ENCODE measurements around the gene SOS1.

The SOS1 gene

DNA sequence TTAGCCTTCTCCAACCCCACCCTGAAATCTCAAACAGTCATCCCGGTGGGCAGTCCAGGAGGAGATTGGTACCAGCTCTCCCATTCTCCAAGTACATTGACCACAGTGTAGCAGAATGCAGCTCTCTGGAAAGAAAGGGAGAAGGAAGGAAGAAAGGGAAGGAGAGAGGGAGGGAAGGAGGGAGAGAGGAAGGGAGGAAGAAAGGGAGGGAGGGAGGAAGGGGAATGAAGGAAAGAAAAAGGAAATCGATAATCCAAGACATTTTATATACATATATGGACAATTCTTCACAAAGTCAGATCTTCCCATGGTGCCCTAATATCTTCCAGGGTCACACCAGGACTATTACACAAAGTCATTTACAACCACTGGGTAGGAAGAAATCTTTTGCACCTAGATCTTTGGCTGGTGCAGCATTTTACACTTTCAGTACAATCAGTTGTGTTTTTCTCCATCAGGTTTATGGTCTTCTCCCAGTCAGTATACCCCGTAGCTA, 172.4 kb downstream of the SOS1 start:
- no peak for DNase-seq (ENCODE audit: low read depth)
- TF ChIP-seq, protein P1, sequence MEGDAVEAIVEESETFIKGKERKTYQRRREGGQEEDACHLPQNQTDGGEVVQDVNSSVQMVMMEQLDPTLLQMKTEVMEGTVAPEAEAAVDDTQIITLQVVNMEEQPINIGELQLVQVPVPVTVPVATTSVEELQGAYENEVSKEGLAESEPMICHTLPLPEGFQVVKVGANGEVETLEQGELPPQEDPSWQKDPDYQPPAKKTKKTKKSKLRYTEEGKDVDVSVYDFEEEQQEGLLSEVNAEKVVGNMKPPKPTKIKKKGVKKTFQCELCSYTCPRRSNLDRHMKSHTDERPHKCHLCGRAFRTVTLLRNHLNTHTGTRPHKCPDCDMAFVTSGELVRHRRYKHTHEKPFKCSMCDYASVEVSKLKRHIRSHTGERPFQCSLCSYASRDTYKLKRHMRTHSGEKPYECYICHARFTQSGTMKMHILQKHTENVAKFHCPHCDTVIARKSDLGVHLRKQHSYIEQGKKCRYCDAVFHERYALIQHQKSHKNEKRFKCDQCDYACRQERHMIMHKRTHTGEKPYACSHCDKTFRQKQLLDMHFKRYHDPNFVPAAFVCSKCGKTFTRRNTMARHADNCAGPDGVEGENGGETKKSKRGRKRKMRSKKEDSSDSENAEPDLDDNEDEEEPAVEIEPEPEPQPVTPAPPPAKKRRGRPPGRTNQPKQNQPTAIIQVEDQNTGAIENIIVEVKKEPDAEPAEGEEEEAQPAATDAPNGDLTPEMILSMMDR (IDR thresholded peaks at IDR 0.05; ENCODE audit: control insufficient read depth, insufficient read depth, low read depth, low read length, missing control alignments), result no peak
- no peak overlapping the region for H3K4me3 ChIP-seq (ENCODE audit: control insufficient read depth, low read depth, low read length)

DNA sequence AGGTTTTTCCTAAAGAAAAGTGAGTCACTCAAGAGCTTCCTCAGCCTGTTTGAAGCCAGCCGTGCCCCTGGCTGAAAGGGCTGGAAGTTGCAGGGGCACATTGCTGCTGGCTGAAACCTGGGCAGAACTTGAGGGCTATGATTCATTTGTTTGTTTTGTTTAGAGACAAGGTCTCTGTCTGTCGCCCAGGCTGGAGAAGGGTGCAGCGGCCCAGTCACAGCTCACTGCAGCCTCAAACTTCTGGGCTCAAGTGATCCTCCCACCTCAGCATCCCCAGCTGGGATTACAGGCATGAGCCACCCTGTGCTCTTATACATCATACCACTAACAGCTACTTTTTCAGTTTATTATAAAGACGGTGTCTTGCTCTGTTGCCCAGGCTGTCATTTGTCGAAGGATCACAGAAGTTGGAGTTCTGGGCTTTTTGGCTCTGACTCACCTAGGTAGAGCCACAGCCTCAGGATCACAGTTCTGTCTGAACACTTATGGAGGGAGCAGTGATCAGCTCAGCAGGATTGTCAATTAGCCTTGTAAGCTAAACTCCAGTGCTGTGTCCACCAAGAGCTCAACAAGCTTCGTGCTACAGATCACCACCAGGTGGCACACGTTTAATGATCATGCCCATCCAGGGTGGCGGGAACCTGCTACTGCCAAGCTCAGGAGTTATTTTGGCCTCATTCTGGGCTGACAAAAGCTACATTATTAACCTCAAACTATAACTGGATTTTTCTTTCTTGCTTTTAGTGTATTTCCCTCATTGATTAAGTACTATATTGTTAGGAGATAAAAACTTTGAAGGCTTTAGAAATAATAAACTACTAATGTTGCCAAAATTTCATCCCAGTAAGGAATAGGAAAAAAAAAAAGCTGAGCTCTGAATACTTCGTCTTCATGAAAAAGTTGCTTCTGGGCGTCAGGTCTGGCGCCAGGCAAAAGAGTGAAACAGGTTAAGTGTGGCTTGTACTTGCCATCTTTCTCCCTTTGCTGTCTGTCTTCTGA, 173.3 kb downstream of the SOS1 start:
- DNase-seq (ENCODE audit: low read depth), result peak; percentile 23
- H3K4me3 ChIP-seq (ENCODE audit: control insufficient read depth, low read depth, low read length), result no peak overlapping the region

DNA sequence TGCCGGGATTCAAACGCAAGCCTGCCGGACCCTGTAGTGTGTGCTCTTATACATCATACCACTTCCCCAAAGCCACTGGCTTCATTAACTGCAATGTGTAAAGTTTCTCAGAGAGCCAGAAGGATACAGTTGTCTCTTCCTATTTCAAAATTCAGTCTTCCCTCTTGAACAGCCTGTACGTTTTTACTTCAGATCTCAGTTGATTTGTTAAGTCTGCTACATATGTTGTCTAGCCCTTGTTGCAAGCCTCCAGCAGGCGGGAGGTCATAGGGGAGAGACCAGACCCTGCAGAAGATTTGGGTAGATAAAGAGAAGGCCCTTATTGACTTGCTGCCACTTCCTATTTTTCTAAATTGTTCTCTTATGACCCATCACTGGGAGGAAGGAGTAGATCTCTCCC, 174.9 kb downstream of the SOS1 start:
- no peak overlapping the region for H3K4me3 ChIP-seq (ENCODE audit: control insufficient read depth, low read depth, low read length)
- DNase-seq (ENCODE audit: low read depth), result no peak
- TF ChIP-seq, protein P1 (IDR thresholded peaks at IDR 0.05; ENCODE audit: control insufficient read depth, insufficient read depth, low read depth, low read length, missing control alignments), result no peak

More for the DNA sequence above, 173.3 kb downstream of the SOS1 start:
- TF ChIP-seq, protein P1 (IDR thresholded peaks at IDR 0.05; ENCODE audit: control insufficient read depth, insufficient read depth, low read depth, low read length, missing control alignments), result peak; percentile 75

DNA sequence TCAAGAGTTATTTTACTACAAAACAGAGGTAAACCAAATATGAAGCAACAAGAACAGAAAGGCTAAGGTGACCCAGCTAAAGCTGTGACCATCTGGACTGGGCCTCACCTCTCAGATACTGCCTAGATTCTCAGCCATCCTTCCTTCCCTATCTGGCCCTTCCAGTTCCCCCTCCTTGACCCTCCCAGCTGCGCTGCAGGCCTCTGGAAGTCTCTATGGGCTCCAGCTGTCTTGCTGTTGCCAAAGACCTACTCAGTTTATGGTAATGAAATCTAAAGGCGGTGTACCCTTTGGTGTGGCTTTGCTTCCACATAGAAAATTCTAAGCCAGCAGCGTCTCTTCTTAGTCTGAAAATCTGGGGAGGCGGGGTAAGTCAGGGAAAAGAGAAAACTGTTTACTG, 175.5 kb downstream of the SOS1 start:
- no peak overlapping the region for H3K4me3 ChIP-seq (ENCODE audit: control insufficient read depth, low read depth, low read length)
- TF ChIP-seq, protein P1 (IDR thresholded peaks at IDR 0.05; ENCODE audit: control insufficient read depth, insufficient read depth, low read depth, low read length, missing control alignments), result no peak
- DNase-seq (ENCODE audit: low read depth), result no peak

DNA sequence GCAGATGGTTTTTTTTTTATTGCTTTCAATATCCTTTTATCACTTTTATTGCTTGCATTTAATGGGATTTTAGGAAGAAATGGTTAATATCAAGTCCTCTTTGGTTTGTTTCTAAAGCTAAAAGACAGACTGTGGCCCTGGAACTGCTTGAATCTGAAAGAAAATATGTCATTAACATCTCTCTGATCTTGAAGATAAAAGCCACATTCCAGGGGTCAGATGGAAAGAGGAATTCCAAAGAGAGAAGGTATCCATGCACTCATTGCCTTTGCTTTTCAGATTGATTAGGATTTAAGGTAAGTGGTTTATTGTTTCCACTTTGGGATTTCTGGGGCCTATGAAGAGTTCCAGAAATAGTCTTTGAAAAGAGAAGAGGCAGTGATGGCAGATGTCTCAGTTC, 177.1 kb downstream of the SOS1 start:
- H3K4me3 ChIP-seq (ENCODE audit: control insufficient read depth, low read depth, low read length), result no peak overlapping the region
- no peak for DNase-seq (ENCODE audit: low read depth)
- TF ChIP-seq, protein P1 (IDR thresholded peaks at IDR 0.05; ENCODE audit: control insufficient read depth, insufficient read depth, low read depth, low read length, missing control alignments), result no peak

DNA sequence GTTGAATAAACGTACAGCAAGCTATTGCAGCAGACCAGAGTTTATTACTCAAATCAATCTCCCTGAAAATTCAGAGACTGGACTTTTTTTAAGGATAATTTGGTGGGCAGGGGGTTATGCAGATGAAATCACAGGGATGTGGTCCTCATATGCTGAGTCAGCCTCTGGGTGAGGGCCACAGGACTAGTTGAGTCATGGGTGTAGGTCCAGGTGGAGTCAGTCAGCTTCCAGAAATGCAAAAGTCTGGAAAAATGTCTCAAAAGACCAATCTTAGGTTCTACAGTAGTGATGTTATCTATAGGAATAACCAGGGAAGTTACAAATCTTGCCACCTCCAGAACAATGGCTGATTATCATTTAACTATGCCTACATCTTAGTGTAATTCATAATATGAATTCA, 180.1 kb downstream of the SOS1 start:
- TF ChIP-seq, protein P1 (IDR thresholded peaks at IDR 0.05; ENCODE audit: control insufficient read depth, insufficient read depth, low read depth, low read length, missing control alignments), result no peak
- DNase-seq (ENCODE audit: low read depth), result no peak
- H3K4me3 ChIP-seq (ENCODE audit: control insufficient read depth, low read depth, low read length), result no peak overlapping the region

All from AG09309 (cell line).